ENCODE results near the gene KRTAP4-8.

DNA sequence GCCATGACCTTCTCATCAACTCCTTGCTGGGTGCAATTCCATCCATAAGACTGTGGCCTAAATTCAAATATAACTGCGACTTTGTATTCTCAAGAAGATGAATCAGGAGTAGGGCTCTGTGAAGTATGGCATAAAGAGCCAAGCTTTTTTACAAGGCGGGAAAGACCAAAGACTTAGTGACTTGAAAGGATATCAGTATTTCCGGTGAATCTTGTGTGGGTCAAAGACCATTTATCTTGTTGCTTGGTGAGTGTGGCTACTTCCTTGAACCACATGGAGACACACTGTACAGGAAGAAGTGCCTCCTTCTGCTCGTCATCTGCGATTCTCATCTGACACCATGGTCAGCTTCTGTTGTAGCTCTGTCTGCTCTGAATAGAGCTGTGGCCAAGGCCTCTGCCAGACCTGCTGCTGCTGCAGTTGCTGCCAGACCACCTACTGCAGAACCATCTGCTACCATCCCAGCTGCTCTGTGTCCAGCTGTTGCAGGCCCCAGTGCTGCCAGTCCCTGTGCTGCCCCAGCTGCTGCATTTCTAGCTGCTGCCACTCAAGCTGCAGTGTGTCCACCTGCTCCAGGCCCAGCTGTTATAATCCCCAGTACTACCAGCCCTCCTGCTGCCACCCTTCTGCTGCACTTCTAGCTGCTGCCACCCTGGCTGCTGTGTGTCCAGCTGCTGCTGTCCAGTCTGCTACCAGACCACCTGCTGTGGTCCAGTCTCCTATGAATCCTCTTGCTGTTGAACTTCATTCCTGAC lies 26.2 kb downstream of the KRTAP4-8 start:
- TF ChIP-seq, protein P1, sequence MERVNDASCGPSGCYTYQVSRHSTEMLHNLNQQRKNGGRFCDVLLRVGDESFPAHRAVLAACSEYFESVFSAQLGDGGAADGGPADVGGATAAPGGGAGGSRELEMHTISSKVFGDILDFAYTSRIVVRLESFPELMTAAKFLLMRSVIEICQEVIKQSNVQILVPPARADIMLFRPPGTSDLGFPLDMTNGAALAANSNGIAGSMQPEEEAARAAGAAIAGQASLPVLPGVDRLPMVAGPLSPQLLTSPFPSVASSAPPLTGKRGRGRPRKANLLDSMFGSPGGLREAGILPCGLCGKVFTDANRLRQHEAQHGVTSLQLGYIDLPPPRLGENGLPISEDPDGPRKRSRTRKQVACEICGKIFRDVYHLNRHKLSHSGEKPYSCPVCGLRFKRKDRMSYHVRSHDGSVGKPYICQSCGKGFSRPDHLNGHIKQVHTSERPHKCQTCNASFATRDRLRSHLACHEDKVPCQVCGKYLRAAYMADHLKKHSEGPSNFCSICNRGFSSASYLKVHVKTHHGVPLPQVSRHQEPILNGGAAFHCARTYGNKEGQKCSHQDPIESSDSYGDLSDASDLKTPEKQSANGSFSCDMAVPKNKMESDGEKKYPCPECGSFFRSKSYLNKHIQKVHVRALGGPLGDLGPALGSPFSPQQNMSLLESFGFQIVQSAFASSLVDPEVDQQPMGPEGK (tag by site-specific recombination; IDR thresholded peaks at IDR 0.05), result no peak
- TF ChIP-seq, protein P2, sequence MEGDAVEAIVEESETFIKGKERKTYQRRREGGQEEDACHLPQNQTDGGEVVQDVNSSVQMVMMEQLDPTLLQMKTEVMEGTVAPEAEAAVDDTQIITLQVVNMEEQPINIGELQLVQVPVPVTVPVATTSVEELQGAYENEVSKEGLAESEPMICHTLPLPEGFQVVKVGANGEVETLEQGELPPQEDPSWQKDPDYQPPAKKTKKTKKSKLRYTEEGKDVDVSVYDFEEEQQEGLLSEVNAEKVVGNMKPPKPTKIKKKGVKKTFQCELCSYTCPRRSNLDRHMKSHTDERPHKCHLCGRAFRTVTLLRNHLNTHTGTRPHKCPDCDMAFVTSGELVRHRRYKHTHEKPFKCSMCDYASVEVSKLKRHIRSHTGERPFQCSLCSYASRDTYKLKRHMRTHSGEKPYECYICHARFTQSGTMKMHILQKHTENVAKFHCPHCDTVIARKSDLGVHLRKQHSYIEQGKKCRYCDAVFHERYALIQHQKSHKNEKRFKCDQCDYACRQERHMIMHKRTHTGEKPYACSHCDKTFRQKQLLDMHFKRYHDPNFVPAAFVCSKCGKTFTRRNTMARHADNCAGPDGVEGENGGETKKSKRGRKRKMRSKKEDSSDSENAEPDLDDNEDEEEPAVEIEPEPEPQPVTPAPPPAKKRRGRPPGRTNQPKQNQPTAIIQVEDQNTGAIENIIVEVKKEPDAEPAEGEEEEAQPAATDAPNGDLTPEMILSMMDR (tag by site-specific recombination; IDR thresholded peaks at IDR 0.05), result no peak
- TF ChIP-seq, protein P3, sequence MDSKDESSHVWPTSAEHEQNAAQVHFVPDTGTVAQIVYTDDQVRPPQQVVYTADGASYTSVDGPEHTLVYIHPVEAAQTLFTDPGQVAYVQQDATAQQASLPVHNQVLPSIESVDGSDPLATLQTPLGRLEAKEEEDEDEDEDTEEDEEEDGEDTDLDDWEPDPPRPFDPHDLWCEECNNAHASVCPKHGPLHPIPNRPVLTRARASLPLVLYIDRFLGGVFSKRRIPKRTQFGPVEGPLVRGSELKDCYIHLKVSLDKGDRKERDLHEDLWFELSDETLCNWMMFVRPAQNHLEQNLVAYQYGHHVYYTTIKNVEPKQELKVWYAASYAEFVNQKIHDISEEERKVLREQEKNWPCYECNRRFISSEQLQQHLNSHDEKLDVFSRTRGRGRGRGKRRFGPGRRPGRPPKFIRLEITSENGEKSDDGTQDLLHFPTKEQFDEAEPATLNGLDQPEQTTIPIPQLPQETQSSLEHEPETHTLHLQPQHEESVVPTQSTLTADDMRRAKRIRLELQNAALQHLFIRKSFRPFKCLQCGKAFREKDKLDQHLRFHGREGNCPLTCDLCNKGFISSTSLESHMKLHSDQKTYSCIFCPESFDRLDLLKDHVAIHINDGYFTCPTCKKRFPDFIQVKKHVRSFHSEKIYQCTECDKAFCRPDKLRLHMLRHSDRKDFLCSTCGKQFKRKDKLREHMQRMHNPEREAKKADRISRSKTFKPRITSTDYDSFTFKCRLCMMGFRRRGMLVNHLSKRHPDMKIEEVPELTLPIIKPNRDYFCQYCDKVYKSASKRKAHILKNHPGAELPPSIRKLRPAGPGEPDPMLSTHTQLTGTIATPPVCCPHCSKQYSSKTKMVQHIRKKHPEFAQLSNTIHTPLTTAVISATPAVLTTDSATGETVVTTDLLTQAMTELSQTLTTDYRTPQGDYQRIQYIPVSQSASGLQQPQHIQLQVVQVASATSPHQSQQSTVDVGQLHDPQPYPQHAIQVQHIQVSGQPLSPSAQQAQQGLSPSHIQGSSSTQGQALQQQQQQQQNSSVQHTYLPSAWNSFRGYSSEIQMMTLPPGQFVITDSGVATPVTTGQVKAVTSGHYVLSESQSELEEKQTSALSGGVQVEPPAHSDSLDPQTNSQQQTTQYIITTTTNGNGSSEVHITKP (tag by site-specific recombination; IDR thresholded peaks at IDR 0.05), result no peak
- TF ChIP-seq, protein P4, sequence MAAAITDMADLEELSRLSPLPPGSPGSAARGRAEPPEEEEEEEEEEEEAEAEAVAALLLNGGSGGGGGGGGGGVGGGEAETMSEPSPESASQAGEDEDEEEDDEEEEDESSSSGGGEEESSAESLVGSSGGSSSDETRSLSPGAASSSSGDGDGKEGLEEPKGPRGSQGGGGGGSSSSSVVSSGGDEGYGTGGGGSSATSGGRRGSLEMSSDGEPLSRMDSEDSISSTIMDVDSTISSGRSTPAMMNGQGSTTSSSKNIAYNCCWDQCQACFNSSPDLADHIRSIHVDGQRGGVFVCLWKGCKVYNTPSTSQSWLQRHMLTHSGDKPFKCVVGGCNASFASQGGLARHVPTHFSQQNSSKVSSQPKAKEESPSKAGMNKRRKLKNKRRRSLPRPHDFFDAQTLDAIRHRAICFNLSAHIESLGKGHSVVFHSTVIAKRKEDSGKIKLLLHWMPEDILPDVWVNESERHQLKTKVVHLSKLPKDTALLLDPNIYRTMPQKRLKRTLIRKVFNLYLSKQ (tag by site-specific recombination; IDR thresholded peaks at IDR 0.05; ENCODE audit: borderline replicate concordance), result no peak
- TF ChIP-seq, protein P5, sequence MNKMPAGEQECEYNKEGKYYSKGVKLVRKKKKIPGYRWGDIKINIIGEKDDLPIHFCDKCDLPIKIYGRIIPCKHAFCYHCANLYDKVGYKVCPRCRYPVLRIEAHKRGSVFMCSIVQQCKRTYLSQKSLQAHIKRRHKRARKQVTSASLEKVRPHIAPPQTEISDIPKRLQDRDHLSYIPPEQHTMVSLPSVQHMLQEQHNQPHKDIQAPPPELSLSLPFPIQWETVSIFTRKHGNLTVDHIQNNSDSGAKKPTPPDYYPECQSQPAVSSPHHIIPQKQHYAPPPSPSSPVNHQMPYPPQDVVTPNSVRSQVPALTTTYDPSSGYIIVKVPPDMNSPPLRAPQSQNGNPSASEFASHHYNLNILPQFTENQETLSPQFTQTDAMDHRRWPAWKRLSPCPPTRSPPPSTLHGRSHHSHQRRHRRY (tag by site-specific recombination; IDR thresholded peaks at IDR 0.05), result no peak
- no peak for TF ChIP-seq TCF7L2 (IDR thresholded peaks at IDR 0.05; ENCODE audit: borderline replicate concordance, low read depth, low read length)
- TF ChIP-seq, protein P6, sequence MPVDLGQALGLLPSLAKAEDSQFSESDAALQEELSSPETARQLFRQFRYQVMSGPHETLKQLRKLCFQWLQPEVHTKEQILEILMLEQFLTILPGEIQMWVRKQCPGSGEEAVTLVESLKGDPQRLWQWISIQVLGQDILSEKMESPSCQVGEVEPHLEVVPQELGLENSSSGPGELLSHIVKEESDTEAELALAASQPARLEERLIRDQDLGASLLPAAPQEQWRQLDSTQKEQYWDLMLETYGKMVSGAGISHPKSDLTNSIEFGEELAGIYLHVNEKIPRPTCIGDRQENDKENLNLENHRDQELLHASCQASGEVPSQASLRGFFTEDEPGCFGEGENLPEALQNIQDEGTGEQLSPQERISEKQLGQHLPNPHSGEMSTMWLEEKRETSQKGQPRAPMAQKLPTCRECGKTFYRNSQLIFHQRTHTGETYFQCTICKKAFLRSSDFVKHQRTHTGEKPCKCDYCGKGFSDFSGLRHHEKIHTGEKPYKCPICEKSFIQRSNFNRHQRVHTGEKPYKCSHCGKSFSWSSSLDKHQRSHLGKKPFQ (tag by site-specific recombination; IDR thresholded peaks at IDR 0.05), result no peak
- no peak for TF ChIP-seq ZNF658 (tag by site-specific recombination; IDR thresholded peaks at IDR 0.05)
- no peak for TF ChIP-seq MYNN (tag by site-specific recombination; IDR thresholded peaks at IDR 0.05; ENCODE audit: borderline replicate concordance)
- TF ChIP-seq, protein P7, sequence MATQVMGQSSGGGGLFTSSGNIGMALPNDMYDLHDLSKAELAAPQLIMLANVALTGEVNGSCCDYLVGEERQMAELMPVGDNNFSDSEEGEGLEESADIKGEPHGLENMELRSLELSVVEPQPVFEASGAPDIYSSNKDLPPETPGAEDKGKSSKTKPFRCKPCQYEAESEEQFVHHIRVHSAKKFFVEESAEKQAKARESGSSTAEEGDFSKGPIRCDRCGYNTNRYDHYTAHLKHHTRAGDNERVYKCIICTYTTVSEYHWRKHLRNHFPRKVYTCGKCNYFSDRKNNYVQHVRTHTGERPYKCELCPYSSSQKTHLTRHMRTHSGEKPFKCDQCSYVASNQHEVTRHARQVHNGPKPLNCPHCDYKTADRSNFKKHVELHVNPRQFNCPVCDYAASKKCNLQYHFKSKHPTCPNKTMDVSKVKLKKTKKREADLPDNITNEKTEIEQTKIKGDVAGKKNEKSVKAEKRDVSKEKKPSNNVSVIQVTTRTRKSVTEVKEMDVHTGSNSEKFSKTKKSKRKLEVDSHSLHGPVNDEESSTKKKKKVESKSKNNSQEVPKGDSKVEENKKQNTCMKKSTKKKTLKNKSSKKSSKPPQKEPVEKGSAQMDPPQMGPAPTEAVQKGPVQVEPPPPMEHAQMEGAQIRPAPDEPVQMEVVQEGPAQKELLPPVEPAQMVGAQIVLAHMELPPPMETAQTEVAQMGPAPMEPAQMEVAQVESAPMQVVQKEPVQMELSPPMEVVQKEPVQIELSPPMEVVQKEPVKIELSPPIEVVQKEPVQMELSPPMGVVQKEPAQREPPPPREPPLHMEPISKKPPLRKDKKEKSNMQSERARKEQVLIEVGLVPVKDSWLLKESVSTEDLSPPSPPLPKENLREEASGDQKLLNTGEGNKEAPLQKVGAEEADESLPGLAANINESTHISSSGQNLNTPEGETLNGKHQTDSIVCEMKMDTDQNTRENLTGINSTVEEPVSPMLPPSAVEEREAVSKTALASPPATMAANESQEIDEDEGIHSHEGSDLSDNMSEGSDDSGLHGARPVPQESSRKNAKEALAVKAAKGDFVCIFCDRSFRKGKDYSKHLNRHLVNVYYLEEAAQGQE (tag by site-specific recombination; IDR thresholded peaks at IDR 0.05), result no peak
